Mammary epithelial cell (primary cell): ENCODE results near the gene SGCA.

Experiments used
- EZH2 ChIP-seq: IDR thresholded peaks from 2 replicates; pipeline ENCODE4 v1.6.1; 2012; ENCODE audit warnings: low read length, inconsistent platforms, borderline replicate concordance
- TF ChIP-seq, protein P1 (sequence below), 2 donors: IDR thresholded peaks in 1 of 2; conservative IDR thresholded peaks in 1 of 2; 2 replicates each; pipeline ENCODE4 v1.5.1; 2011 to 2012; ENCODE audit warnings: inconsistent platforms in 2 of 2, low read length in 2 of 2, mild to moderate bottlenecking in 2 of 2, control low read depth in 1 of 2, low read depth in 1 of 2; ENCODE audit not compliant: insufficient read depth in 1 of 2; ENCODE audit errors: extremely low read depth in 1 of 2

GRCh38 chr17:50189550-50190292 lies 23.9 kb downstream of the SGCA start:
- TF ChIP-seq, protein P1, sequence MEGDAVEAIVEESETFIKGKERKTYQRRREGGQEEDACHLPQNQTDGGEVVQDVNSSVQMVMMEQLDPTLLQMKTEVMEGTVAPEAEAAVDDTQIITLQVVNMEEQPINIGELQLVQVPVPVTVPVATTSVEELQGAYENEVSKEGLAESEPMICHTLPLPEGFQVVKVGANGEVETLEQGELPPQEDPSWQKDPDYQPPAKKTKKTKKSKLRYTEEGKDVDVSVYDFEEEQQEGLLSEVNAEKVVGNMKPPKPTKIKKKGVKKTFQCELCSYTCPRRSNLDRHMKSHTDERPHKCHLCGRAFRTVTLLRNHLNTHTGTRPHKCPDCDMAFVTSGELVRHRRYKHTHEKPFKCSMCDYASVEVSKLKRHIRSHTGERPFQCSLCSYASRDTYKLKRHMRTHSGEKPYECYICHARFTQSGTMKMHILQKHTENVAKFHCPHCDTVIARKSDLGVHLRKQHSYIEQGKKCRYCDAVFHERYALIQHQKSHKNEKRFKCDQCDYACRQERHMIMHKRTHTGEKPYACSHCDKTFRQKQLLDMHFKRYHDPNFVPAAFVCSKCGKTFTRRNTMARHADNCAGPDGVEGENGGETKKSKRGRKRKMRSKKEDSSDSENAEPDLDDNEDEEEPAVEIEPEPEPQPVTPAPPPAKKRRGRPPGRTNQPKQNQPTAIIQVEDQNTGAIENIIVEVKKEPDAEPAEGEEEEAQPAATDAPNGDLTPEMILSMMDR (conservative IDR thresholded peaks at IDR 0.05 in 1 of 2, IDR thresholded peaks at IDR 0.05 in 1 of 2; ENCODE audit: extremely low read depth in 1 of 2, insufficient read depth in 1 of 2, low read depth in 1 of 2, low read length in 2 of 2) = no peak
- TF ChIP-seq EZH2 = no peak
